ENCODE measurements around the gene INTS15. TPM values are rescaled to one million over a fixed set of nuclear protein-coding genes. Genes with fewer than 3 reads are reported as not detected.

Gene INTS15
- total and polyA plus RNA-seq, 10 of the 15 experiments (the other 5 are each of a cell fraction or from before 2014, with no cell fraction given): 0.89 to 28.2 (median 16.8) TPM

- TF ChIP-seq E2F8 (IDR thresholded peaks at IDR 0.05; ENCODE audit: low read depth, partially characterized antibody) (no peak), BCL3 (IDR thresholded peaks at IDR 0.05; ENCODE audit: borderline replicate concordance, insufficient read depth, low read depth, low read length, poor library complexity, severe bottlenecking) (no peak), ZNF622 (IDR thresholded peaks at IDR 0.05) (no peak), RAD51 (IDR thresholded peaks at IDR 0.05) (no peak), TCF7 (IDR thresholded peaks at IDR 0.05; ENCODE audit: borderline replicate concordance) (no peak), HDAC6 (IDR thresholded peaks at IDR 0.05; ENCODE audit: unreplicated experiment) (no peak)
Measured at GRCh38 chr7:6567886-6568285, 21.9 kb upstream of the INTS15 start (continued).

- Histone ChIP-seq H3K36me3 (ENCODE audit: control insufficient read depth in 2 of 2, insufficient read depth in 2 of 2, low read length in 1 of 2) (no peaks in the 10 kb centered on the region), H2AFZ (ENCODE audit: control insufficient read depth, low read depth, low read length) (no peak overlapping the region), H3K27me3 (replicated peaks in 1 of 2; ENCODE audit: control insufficient read depth in 2 of 2, insufficient read depth in 2 of 2, low read length in 1 of 2) (no peaks in the 10 kb centered on the region), H3K4me1 (ENCODE audit: control insufficient read depth, insufficient read depth, low read length) (0 out of 2 replicates have a peak, but pooled peaks cover 3% of the 10 kb centered on the region), H3K27ac (ENCODE audit: control insufficient read depth, insufficient read depth) (no peak overlapping the region), H3K4me2 (ENCODE audit: control insufficient read depth, insufficient read depth) (no peak overlapping the region), H4K20me1 (ENCODE audit: control insufficient read depth, insufficient read depth) (no peaks in the 10 kb centered on the region), H3K4me3 (no peak overlapping the region), H3K79me2 (ENCODE audit: control insufficient read depth, insufficient read depth, low read length) (no peaks in the 10 kb centered on the region), H3K9me3 (replicated peaks; ENCODE audit: control insufficient read depth, insufficient read depth, low read length) (no peaks in the 10 kb centered on the region), H3K9ac (ENCODE audit: control insufficient read depth, insufficient read depth, low read length) (no peak overlapping the region)
- no peak for DNase-seq (ENCODE audit: low read depth, low spot score)
- 28% methylated on average over 7 of the region's 7 CpGs for WGBS (ENCODE audit: insufficient coverage, insufficient replicate concordance, low lambda C conversion rate, missing lambda C conversion rate)
- ChIA-PET SMC1A (ENCODE audit: uncharacterized antibody, unreplicated experiment) (no interaction called here), POLR2A (interaction anchor here (0.6 kb wide), 1 partner anchor 323 kb away, joined by 5 read pairs; no protein-coding TSS in a partner anchor), CTCF (interaction anchor here (1.6 to 2.2 kb wide), 2 partner anchors 10 to 55 kb away, joined by 4 to 9 read pairs; no protein-coding TSS in a partner anchor), RAD21 (ENCODE audit: unreplicated experiment) (no interaction called here)
- no TSS peak for BruUV-seq (replicated peaks)
- intact Hi-C loops (cut with micrococcal nuclease; ENCODE audit: unreplicated experiment): loop anchor here (5.0 kb wide), 1 partner anchor 54 kb away; no protein-coding TSS in a partner anchor
- in situ Hi-C loops (cut with MboI): no loop called here
- TF ChIP-seq BCL3 (IDR thresholded peaks at IDR 0.05; ENCODE audit: borderline replicate concordance, insufficient read depth, low read depth, low read length, poor library complexity, severe bottlenecking): peak; percentile 82
- TF ChIP-seq TCF3 (IDR thresholded peaks at IDR 0.05; ENCODE audit: borderline replicate concordance, insufficient read depth, low read depth, low read length): peak; percentile 58; the same call in 1 of the 2 replicates
- no peak for TF ChIP-seq ZNF24 (IDR thresholded peaks at IDR 0.05)
- TF ChIP-seq PKNOX1 (IDR thresholded peaks at IDR 0.05): peak; percentile 40; the same call in 1 of the 2 replicates
- FAIRE-seq: no peak
- ATAC-seq: peak; percentile 53; the same call in 2 of the 3 replicates
Measured at GRCh38 chr7:6571160-6571779, 18.6 kb upstream of the INTS15 start.
